Activated naive CD4-positive, alpha-beta T cell treated with anti-CD3 and anti-CD28 coated beads, Interleukin-2, amount 50 U/mL, for 16 hours (primary cell): ENCODE measurements around the gene TM7SF3.
A peak's percentile ranks its signal among the peaks of the same experiment; 100 is the strongest.
"Not testable (repeated sequence)": the region's sequence is repeated elsewhere in the genome, so short reads cannot be mapped to it uniquely, and the experiment has no call there.

Experiments used
- DNase-seq: peaks from one replicate; pipeline ENCODE4 v3.0.0-alpha.2; 2020

Gene TM7SF3, protein sequence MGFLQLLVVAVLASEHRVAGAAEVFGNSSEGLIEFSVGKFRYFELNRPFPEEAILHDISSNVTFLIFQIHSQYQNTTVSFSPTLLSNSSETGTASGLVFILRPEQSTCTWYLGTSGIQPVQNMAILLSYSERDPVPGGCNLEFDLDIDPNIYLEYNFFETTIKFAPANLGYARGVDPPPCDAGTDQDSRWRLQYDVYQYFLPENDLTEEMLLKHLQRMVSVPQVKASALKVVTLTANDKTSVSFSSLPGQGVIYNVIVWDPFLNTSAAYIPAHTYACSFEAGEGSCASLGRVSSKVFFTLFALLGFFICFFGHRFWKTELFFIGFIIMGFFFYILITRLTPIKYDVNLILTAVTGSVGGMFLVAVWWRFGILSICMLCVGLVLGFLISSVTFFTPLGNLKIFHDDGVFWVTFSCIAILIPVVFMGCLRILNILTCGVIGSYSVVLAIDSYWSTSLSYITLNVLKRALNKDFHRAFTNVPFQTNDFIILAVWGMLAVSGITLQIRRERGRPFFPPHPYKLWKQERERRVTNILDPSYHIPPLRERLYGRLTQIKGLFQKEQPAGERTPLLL

DNA sequence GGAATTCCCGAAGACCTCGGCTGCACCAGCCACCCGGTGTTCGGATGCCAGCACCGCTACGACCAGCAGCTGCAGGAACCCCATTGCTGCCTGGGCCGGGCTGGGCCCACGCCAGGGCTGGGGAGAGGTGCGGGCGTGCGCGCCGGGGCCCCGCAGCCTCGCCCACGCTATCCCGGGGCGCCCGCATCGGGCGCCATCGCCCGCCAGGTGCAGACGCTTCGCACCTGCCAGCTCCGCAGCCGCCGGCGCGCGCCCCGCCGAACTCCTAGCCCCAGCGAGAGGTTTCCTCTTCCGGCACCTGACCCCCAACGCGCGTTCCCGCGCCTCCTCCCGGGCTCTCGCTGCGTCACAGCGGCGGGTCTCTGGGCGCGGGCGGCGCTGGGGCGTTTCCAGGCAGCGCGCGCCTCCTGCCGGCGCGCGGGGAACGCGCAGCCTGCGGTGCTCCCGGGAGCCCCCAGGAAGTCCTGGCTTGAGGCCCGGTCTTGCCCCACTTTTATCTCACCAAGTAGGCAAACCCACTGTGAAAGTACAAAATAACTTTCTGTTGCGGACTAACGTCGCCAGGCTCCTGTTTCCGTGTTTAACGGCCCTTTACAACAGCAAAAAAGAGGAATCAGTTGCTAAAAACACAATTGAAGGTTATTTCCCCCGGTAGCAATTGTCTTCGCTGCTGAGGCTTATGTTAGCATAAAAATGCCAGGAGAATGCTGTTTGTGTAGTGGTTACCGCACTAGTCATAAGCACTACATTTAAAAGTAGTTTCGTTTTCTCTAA is at the start of gene TM7SF3:
Gene TM7SF3, minus strand, starts transcription at position 300 of the 774 bp plus-strand sequence. Its CDS starts 216 bp downstream, at position 84.
- DNase-seq, result peak; percentile 96

DNA sequence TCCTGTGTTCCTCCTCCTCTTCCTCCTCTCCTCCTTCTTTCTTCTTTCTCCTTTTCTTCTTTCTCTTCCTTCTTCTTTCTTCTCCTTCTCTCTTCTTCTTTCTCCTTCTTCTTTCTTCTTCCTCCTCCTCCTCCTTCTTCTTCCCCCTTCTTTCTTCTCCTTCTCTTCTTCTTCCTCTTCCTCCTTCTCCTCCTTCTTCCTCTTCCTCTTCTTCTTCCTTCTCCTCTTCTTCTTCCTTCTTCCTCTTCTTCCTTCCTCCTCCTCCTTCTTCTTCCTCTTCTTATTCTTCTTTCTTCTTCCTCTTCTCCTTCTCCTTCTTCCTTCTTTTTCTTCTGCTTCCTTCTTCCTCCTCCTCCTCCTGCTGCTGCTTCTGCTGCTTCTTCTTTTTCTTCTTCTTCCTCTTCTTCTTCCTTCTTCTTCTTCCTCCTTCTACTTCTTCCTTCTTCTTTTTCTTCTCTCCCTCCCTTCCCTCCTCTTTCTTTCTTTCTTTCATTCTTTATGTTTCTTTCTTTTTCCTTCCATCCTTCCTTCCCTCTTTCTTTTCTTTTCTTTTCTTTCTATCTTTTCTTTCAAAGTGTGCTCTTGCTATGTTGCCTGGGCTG is 49.2 kb upstream of the TM7SF3 start:
- no peak for DNase-seq

DNA sequence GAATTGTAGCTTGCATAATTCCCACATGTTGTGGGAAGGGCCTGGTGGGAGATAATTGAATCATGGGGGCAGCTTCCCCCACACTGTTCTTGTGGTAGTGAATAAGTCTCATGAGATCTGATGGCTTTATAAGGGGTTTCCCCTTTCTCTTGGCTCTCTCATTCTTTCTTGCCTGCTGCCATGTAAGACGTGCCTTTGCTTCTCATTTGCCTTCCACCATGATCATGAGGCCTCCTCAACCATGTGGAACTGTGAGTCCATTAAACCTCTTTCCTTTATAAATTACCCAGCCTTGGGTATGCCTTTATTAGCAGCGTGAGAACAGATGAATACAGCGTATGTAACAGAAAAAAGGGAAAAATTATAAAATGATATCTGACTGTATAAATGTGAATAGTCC is 47.1 kb upstream of the TM7SF3 start:
- no peak for DNase-seq

DNA sequence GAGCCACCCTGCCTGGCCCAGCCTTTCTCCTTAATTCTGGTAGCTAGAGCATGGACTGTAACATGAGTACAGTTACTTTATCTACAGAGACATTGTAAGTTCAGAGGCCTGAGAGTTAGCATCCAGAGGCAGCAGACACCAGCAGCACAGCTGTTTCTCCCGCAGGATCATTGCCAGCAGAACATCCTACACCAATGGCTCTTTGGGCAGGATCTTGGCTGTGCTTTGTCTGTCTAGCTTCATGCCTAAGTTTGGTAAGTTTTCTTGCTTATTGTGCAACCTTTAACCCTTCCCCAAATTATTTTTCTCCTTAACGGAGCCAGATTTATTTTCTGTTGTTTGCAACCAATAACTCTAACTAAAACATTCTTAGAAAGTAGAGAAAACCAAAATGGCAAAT is 46.6 kb upstream of the TM7SF3 start:
- no peak for DNase-seq

DNA sequence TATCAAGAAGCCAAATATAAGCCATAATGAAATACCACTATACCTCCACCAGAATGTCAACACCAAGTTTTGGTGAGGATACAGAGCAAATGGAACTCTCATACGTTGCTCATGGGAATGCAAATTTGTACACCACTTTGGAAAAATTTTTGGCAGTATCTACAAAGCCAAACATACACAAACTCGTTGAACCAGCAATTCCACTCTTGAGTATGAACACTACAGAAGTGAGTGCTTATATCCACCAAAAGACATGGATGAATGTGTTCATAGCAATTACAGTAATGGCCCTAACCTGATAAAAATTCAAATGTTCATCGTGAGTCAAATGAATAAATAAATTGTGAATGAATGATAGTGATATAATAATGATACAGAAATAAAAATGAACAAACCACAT is 43.4 kb upstream of the TM7SF3 start:
- no peak for DNase-seq

DNA sequence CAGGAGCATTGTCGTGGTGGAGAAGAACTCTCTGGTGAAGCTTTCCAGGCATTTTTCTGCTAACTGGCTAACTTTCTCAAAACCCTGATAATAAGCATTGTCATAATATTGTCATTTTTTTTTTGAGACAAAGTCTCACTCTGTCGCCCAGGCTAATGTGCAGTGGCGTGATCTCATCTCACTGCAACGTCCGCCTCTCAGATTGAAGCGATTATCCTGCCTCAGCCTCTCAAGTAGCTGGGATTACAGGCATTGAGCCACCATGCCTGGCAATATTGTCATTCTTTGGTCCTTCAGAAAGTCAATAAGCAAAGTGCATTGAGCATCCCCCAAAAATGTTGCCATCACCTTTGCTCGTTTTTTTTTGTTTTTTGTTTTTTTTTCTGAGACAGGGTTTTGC is 41.8 kb upstream of the TM7SF3 start:
- no peak for DNase-seq

DNA sequence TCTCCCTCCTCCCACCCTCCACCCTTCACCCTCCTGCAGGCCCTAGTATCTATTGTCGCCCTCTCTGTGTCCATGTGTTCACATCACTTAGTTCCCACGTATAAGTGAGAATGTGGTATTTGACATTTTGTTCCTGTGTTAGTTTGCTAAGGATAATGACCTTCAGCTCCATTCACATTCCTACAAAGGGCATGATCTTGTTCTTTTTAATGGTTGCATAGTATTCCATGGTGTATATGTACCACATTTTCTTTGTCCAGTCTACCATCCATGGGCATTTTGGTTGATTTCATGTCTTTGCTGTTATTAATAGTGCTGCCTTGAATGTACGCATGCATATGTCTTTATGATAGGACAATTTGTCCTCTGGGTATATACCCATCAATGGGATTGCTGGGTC is 38.6 kb upstream of the TM7SF3 start:
- no peak for DNase-seq

DNA sequence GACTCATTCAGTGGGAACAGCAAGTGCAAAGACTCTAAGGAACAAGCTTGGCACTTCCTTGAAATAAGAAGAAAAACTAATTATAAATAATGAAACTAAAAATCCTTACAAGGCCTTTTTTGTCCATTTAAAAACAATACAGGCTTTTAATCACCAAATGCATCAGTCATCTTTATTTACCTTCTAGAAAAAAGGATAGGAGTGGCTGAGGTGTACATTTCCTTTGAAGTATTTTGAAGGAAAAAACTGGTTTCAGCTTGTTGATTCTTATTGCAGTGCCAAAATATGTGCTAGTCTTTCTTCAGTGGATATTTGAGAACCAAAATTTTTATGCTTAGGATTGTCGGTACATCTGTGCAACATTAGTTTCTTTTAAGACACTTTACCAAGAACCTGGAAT is 38.0 kb upstream of the TM7SF3 start:
- DNase-seq, result no peak

DNA sequence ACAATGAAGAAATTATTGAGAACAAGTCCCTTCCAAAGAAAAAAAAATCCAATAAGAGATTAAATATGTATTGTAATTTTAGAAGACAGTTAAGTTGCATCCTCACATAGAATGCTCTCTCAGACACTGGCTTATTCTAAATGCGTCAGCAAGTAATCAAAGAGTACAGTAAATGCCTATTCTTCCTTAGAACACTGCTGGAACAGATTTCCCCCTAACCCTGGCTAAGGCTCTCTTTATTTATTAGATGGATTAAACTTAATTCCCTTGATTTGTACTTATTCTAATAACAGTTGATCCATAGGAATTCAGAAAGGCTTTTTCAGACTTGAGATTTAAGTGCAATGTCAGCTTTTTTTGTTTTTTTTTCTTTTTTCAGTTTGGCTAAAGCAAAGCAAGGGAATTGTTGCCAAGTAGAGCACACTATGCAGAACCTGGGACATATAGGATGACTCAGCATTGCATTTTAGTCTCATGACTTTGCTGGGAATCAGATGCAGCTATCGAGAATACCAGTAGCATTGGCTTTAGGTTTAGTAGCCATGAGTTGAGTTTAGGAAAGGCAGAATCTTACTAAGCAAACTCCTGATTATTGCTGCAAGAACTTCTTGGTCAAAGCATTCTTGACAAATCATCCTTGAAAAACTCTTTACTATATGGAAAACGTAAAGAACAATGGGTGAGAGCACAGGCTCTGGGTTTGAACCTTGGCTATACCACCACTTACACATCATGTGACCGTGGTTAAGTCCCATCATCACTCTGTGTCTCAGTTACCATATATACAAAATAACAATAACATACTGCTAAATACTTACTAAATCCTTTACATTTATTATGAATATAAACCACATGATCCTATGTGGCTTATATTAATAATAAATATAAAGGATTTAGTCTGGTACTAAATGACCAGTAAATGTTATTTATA is 34.9 kb upstream of the TM7SF3 start:
- DNase-seq, result no peak

DNA sequence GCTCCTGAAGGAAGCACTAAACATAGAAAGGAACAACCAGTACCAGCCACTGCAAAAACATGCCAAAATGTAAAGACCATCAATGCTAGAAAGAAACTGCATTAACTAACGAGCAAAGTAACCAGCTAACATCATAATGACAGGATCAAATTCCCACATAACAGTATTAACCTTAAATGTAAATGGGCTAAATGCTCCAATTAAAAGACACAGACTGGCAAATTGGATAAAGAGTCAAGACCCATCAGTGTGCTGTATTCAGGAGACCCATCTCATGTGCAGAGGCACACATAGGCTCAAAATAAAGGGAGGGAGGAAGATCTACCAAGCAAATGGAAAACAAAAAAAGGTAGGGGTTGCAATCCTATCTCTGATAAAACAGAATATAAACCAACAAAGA is 27.8 kb upstream of the TM7SF3 start:
- DNase-seq, result not testable (repeated sequence)

DNA sequence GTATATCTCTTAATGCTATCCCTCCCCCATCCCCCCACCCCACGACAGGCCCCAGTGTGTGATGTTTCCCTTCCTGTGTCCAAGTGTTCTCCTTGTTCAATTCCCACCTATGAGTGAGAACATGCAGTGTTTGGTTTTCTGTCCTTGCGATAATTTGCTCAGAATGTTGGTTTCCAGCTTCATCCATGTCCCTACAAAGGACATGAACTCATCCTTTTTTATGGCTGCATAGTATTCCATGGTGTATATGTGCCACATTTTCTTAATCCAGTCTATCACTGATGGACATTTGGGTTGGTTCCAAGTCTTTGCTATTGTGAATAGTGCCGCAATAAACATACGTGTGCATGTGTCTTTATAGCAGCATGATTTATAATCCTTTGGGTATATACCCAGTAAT is 26.5 kb upstream of the TM7SF3 start:
- not testable (repeated sequence) for DNase-seq

DNA sequence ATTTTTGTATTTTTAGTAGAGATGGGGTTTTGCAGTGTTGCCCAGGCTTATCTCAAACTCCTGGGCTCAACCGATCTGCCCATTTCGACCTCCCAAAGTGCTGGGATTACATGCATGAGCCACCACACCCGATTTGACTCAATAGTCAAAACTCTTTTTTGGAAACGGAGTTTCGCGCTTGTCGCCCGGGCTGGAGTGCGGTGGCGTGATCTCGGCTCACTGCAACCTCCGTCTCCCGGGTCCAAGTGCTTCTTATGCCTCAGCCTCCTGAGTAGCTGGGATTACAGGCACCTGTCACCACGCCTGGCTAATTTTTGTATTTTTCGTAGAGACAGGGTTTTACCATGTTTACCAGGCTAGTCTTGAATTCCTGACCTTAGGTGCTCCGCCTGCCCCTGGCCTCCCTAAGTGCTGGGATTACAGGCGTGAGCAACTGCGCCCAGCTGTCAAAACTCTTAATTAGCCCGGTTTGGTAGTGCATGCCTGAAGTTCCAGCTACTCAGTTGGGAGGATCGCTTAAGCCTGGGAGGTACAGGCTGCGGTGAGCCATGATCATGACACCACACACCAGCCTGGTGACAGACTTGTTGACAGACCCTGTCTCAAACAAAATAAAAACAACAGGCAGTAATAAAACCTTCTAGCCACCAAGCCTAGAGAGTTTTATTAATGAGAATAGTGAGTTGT is 20.6 kb upstream of the TM7SF3 start:
- no peak for DNase-seq

DNA sequence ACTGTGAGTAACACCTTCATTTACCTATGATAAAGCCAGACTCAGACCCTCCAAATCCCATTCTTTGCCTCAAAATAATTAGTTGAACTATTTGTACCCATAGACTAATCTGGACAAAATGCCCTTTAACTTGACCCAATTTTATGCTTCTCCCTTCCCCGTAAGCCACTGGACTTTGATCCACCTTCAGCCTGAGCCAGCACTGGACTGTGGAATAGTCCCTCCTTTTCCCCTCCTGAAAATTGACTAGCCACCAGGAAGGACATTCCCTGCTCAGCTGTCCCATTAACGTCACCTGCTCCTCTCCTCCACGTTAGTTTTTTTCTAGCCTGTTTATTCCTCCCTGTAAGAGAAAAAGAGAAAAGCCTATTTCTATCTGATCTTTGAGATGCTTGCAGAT is 18.5 kb upstream of the TM7SF3 start:
- DNase-seq, result no peak

DNA sequence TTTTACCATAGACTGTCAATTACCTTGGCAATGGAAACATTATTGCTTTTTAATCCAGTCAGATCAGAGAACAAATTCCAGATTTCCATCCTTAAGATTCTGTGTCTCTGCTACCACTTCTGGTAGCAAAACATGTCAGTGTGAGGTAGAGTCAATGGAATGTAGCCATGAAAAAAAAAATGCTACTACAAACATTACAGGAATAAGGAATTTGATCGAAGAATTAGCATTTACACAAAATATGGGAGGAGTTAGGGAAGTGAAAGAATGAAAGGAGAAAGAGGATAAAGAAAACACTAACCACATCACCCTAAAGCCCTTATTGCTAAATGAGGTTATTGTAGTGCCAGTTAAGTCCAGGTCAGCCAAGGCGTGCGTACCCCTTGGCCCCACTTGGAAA is 17.3 kb upstream of the TM7SF3 start:
- DNase-seq, result no peak

DNA sequence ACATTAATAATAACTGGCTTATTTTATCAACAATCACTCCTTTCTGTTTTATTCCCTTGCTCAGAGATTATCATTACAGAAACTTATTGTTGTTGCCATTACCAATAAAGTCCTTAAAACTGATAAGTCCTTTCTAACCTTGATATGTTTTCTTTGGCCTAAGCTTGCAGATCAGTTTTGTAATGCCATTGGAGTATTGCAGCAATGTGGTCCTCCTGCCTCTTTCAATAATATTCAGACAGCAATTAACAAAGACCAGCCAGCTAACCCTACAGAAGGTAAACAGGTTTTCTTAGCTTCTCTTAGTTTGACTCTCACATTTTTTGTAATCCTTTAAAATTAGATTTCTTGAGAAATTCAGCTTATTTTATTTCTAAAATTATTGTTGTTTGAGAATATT is 12.1 kb upstream of the TM7SF3 start:
- DNase-seq, result no peak

DNA sequence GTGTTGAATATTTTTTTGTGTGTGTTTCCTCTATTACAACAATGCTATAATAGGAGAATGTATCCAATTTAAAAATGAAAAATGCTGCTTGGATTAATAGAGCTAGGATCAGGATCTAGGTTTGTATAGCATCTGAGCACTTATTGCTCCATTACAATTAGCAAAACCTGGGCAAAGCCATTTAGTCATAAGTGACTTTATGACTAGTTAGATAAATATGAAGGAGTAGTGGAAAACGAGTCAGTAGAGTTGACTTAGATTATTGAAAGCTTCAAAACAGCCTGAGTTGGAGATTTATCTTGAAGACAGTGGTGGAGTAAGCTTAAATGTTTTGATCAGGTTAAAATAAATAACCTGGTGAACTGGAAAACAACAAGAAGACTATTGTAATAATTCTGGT is 10.9 kb upstream of the TM7SF3 start:
- no peak for DNase-seq

DNA sequence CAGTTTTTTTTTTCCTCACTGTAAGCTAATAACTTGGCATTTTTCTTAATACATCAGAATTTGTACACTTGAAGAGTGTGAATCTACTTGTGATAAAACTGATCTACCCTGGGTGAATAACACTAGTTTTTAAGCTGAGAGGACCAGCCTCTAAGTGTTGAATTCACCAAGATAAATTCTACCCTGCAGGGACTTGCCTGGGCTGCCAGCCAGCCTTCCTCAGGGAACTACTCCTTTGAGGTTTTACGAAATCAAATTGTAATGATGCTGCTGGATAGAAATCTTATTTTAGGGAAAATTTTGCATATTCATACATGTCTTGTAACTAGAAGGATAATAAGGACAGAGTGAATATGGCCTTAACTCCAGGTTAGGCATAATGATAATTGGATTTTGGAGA is 10.1 kb upstream of the TM7SF3 start:
- no peak for DNase-seq

DNA sequence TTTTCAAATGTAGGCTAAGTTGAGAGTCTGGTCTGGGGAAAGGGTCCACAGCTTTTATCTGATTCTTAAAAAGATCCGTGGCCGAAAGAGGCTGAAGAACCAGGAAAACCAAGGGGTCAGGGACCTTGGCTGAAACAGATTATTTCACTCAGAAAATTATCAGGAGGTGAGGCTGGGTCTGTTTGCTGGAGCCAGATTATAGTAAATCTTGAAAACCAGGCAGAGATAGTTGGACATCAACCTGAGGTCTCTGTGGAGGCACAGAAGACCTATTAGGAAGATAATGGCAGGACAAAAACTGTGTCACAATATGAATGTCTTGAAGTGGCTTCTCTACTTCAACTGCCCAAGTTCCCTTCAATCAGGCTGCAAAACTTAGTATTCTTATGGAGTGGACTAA is 6.6 kb upstream of the TM7SF3 start:
- DNase-seq, result no peak

DNA sequence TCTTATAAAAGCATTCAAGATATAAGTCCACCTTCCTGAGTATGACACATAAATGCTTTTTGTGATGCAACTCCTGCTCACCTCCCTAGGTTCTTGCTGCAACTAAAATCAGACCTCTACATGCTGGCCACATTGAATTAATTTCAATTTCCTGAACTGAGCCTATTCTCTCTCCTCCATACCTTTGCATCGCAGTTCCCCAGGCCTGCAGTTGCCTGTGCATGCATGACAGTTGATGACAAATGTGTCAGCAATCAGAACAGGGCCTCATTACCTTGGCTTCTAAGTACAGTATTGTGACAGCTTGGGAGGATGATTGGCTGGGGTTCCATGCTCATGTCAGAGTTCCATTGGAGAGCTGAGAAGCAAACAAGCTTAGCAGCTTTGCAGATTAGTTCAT is 3.9 kb upstream of the TM7SF3 start:
- no peak for DNase-seq

DNA sequence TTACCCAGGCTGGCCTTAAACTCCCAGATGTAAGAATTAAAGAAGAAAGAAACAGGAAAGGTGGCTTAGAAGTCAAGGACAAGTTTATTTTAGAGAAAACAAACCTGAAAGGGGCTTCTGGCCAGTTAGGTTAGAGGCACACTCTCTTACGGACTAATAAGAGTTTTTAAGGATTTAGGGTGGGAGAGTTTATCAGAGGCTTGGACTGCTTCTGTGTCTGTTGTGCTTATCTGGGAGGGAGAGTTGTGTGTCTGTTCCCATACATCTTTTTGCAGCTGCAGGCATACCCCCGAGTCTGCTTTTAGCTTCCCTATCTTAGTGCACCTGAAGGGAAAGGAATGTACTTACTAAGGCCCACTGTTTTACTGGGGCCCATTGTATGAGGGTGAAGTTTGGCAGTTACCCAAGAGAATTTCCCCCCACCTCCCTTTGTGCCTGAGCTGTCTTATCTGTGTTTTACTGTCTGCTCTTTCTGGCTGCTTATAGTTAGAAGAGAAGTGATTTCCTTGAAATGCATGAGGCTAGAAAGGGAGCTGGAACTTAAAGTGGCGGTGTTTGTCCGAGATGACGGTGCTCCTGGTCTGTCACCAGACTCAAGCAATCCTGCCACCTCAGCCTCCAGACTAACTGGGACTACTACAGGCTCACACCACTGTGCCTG is 3.1 kb upstream of the TM7SF3 start:
- not testable (repeated sequence) for DNase-seq

DNA sequence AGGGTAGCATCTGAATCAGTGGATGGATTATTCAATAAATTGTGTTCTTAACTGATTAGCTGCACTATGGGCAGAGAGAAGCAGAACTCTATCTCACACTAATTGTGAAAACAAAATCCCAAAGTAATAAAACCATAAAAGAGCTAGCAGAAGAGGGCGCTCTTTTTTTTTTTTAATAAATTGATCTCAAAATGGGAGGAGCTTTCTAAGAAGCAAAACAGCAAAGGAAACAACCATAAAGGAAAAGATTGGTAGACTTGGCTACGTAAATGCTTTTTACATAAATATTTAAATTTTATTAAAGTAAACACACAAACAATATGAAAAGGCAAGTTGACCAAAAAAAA is 1.5 kb upstream of the TM7SF3 start:
- DNase-seq, result no peak
